NCI-H460 (cell line): ENCODE results near the gene MORC2. TPM values are rescaled to one million over a fixed set of nuclear protein-coding genes. Genes with fewer than 3 reads are reported as not detected.

ENCODE experiments used
- DNase-seq: peaks from one replicate; pipeline ENCODE4 v3.0.0-alpha.2; 2016; ENCODE audit warnings: low read depth; ENCODE audit errors: extremely low read depth
- total RNA-seq: library from RNA; depleted of rRNA; stranded (reverse); fragments of >200 nt; shearing (Covaris generic); gene quantifications from 2 replicates; pipeline ENCODE4 v1.2.3, GENCODE V29; 2014

MORC2 gene
- total RNA-seq, 1 experiment from 2014 or later: 19.9 TPM

DNA sequence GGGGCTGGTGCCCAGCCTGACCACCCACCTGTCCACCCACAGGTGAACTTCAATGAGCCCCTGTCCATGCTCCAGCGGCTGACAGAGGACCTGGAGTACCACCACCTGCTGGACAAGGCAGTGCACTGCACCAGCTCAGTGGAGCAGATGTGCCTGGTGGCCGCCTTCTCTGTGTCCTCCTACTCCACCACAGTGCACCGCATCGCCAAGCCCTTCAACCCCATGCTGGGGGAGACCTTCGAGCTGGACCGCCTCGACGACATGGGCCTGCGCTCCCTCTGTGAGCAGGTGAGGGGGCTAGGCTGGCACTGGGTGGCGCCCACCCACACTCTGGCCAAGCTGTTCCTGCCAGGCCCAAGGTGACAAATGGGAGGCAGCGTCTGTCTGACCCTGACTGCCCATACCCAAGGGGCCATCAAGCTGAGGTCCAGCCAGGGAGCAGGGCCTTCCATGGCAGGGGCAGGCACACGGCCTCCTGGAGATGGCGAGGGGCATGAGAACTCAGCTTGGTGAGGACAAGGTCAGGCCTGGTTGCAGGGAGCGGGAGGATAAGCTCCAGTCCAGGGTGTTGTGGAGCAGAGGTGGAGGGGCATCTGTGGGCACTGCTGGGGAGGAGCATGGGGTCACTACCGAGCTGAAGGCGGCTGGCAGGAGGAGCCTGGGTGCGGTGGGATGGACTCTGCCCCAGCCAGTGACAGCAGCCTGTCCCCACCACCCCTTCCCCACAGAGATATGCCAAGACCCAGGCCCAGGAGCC lies 77.7 kb downstream of the MORC2 start:
- peak; percentile 1 for DNase-seq

DNA sequence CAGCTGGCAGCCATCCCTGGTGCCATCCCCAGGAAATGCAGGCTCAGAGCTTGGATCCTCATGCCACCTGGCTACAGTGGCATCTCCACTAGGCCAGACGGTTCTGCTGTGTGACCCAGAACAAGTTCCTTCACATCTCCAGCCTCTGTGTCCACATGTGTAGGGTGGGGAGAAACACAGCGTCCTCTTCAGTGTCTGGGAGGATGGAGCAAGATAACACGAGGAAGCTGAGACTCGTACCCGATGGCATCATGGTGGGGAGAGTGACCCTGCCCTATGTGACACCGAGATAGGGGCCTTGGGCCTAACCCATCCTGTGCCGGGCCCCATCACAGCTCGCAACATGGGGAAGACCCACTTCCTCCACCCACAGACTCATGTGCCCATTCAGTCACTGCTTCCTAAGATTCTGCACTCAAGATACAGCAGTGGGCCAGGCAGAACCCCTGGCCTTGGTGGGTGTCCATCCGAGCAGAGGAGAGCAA lies 78.5 kb downstream of the MORC2 start:
- DNase-seq: no peak

DNA sequence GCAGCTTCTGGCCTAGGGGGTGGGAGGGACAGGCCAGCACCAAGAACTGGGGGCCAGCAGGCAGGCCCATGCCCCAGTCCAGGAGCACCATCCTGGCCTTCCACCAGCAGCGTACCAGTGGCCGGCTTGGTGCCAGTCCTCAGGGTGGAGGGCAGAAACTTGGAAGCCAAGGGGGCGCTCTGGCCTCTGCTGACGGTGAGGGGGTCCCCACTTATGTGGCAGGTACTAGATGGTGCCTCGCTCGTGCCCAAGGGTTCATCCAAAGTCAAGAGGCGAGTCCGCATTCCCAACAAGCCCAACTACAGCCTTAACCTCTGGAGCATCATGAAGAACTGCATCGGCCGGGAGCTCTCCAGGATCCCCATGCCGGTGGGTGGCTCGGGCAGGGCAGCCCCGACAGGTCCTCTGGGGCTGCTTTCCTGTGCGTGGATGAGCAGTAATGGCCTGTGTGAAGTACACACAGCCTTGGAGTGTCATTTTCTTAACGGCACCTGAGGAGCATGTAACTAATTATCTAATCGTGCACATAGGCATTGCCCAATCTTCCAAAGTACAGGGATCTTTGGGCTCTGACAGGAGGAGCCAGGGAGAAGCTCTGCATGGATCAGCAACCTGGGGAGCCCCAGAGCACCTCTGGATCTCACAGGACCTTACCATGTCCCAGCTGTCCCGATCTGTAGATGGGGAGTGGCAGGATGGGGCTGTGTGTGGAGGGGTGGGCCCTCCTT lies 79.1 kb downstream of the MORC2 start:
- no peak for DNase-seq

DNA sequence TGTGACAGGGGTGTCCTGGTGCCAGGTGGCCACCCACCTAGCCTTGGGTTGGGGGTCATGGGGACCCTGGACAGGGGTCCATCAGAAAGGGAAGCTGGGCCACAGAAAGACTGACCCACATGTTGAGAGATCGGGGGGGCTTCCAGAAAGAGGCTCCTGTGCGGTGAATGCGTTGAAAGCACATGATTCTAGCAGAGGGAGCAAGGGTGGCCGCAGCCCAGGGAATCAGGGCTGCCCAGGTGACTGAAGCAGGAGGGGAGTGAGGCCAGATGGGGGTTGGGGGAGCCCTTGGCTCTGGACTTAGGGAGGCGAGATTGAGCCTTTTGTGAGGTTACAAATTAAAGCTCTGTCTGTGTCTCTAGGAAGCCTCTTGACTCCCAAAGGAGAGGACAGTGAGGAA lies 80.7 kb downstream of the MORC2 start:
- no peak for DNase-seq

DNA sequence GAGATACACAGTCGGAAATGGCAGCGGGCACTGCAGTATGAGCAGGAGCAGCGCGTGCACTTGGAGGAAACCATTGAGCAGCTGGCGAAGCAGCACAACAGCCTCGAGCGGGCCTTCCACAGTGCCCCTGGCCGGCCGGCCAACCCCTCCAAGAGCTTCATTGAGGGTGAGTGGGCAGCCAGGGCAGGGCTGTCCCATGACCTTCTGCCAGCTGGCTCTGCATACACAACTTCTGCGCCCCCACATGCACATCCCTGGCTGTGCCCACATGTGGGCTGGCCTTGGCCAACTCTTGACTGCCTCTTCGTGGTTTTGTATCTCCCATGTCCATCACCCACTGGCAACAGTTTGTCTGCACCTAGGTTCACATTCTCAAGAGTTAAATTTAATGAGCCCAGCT lies 81.1 kb downstream of the MORC2 start:
- no peak for DNase-seq

DNA sequence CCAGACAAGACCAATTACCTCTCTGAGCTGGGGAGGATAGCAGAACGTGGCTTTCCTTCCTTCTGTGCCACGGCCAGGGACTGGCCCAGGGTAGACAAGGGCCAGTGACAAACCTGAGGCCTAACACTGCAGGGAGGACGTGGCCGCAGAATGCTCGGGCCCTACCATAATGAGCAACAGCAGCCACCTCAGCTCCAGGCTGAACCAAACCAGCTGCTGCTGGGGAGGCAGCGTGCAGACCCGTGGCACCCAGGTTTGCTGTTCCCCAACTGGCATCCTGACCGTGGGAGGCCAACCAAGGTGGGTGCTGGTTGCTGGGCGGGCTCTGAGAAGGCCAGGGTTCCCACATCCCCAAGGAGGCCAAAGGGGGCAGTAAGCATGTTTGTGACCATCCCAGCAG lies 83.0 kb downstream of the MORC2 start:
- no peak for DNase-seq

DNA sequence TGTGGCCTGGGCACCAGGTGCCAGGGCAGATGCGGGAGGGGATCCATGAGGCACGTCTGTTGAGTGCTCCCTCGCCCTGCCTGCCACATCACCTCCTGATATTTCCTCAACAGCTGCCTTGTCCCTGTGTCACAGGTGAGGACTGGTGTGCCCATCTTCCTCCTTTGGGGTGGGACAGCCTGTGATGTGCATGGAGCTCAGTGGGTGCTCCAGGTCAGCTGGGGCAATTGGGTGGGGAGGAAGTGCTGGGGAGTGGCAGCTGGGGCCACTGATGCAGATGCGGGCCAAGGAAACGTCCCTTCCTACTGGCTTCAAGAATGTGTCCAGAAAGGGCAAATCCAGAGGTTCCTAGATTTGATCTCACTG lies 83.6 kb downstream of the MORC2 start:
- DNase-seq: no peak

DNA sequence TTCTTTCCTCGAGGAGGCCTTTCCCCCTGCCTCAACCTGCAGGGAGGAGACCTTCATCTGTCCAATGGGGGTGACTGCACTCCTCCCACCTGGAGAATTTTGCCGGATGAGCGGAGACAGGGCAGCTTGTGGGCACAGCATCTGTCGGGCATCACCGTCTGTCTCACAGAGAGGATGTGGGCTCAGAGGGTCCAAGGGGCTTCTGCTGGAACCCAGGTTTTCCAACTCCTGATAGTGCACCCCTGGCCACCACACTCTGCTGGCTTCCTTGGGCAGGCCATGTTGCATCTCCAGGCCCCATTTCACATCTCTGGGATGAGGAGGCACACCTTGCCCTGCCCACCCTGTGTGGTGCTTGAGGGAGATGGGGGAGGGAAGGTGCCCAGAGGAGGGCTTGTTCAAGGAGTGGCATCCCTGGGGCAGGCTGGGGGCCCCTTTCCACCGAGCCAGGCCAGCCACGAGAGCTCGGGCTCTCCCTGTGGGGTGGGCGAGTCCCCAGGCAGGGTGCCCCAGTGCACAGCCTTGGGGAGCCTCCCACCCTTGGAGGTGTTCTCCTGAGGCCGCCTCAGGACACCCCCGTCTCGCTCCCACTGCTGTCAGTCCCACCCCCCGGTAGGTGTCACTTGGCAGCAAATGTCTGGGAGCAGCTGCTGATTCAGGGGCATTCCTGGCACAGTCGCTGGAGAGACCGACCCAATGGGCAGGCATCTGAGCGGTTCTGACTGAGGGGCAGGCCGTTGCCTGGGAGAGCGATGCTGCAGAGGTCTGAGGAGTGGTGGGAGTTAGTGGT lies 84.2 kb downstream of the MORC2 start:
- no peak for DNase-seq

DNA sequence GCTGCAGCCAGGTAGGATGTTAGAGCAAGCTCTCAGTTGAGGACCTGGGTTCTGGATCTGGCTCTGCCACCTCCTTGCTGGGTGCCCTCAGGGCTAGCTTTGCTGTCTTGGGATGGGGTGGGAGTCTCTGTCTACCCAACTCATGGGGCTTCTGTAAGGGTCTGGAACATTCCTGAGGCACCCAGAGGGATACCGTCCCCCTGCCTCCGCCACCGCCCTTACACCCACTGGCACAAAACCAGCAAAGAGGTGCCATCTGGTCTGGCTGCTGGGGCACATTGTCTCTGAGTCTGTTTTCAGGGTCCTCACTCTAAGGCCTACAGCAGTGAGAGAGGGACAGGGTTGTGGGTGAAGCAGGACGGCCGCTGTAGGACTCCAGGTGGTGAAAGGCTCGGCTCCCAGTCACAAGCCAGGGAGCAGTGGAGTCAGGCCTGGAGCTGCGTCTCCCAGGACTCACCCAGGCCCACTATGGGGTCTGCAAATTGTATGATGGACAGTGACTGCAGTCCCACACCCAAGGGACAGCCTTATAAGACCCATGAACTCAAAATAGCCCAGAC lies 84.9 kb downstream of the MORC2 start:
- no peak for DNase-seq

DNA sequence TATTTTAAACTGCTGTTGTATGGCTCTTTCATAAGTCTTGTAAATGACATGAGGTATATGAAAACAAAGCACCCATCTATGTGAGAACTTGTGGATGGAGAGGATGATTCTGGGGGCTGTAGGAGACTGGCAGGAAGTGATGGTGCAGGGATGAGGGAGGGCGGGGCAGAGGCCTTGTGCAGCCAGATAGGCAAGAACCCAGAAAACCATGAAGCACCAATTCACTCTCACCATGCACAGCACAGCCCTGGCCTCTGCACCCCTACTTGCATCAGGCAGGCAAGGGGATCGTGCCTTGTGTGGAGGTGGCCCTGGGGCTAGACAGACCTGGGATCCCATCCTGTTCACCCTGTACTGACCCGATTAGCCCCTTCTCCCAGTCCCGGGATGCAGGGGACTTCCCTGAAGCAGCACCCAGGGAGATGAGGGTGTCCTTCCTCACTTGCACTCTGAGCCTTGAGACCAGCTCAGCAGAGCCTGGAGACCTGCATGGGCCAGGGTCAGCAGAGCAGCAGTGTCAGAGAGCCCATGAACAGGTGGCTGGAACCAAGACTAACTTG lies 85.5 kb downstream of the MORC2 start:
- DNase-seq: no peak

DNA sequence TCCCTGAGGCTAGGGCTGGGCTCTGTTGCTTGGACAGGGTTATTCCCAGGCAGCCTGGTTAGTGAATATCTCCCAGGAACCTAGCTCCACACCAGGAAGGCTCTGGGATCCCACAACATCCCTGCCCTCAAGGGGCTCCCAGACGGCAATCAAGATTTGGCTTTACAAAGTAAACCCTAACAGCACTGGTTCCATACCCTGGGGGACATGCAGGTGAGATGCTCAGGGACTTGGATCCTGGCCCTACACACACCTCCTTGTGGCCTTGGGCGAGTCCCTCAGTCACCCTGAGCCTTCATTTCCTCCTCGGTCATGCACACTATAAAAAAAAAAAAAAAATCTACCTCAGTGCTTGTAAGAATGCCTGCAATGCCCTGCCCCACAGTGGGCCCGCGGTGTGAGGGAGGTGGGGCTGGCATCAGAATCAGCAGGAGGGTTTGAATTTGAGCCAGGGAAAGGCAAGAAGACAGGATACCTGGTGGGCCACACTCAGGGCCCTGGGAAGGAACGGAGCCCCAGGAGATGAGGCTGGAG lies 86.3 kb downstream of the MORC2 start:
- DNase-seq: no peak

DNA sequence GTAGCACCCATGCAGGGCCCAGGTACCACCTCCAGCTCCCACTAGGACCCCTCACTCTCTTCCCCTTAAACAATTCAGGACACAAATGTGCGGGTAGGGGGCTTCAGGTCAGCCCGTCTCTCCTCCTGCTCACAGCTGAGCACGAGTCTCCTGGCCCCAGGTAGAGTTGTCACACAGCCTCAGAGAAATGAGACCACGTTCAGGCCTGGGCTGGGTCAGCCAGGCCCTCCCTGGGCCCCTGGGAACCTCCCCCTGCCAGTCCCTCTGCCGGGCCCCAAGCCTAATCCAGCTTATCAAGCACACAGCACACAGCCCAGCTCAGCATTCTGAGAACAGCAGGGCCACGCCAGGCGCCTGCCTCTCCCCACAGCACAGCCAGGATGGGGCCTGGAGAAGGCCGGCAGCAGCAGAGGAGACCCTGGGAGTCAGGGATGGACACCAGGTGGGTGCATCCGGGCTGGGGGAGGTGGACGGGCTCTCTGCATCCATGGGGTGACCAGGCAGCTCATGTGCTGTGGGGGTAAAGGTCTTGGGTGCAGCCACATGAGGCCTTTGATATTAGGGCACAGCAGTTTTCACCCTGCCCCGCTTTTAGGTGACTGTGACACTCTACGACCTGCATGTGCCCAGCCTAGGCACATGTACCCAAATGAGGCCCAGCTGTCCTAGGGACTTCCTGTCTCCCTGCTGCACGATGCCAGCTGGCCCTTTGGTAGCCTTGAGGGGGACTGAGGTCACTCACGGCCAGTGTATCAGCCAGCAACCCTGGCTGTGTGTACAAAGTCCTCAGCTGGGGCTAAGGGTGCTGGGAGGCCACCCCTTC lies 87.0 kb downstream of the MORC2 start:
- no peak for DNase-seq

DNA sequence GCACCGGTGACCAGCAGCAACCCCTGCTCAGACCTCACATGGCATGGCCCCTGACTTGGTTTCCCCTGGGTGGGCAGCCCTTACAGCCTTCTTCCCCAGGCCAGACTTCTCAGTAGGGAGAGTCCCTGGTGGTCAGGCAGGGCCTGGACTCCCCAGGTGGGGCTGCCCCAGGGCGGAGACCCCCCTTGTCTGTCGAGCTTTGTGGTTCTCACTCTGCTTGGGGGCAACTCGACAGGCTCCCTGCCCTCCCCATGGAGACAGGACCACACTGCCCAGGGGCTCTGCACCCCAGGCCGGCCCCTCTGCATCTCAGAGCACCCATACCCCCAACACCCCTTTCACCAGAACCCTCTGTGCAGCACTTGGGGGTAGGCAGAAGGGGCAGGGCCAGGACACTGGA lies 87.7 kb downstream of the MORC2 start:
- no peak for DNase-seq

DNA sequence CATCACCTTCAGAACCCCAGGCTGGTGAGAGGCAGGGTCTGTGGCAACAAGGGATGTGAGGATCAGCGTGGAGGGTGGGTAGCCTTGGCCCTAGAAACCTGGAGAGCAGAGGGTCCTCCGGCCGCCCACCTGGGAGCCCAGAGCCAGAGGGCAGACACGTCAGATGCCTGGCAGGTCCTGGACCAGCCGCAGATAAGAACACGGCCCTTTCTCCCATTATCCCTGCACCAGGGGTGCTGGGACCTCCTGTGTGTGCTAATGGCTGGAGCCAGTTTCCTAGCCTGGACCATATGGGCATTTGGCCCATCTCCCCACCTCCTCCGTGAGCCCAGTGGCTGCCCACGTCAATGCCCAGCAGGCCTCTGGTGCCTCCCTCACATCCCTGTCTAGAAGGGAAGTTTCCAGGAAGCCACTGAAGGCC lies 88.4 kb downstream of the MORC2 start:
- no peak for DNase-seq

DNA sequence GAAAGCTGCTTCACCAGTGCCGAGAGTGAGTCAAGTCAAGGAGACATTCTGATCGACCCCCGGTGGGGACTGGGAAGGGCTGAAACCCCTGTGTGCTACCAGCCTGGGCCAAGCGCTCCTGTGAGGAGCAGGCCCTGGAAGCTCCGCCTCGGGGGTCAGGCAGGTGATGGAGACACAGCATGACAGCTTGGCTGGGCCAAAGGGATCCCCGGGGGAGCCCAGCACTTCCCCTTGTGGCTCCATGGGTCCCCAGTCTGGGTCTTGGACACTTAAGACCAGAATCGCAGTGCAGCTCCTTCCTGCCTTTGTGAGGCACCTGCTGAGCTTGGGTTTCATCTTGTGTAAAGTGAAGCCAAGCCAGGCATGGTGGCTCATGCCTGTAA lies 89.2 kb downstream of the MORC2 start:
- DNase-seq: no peak

DNA sequence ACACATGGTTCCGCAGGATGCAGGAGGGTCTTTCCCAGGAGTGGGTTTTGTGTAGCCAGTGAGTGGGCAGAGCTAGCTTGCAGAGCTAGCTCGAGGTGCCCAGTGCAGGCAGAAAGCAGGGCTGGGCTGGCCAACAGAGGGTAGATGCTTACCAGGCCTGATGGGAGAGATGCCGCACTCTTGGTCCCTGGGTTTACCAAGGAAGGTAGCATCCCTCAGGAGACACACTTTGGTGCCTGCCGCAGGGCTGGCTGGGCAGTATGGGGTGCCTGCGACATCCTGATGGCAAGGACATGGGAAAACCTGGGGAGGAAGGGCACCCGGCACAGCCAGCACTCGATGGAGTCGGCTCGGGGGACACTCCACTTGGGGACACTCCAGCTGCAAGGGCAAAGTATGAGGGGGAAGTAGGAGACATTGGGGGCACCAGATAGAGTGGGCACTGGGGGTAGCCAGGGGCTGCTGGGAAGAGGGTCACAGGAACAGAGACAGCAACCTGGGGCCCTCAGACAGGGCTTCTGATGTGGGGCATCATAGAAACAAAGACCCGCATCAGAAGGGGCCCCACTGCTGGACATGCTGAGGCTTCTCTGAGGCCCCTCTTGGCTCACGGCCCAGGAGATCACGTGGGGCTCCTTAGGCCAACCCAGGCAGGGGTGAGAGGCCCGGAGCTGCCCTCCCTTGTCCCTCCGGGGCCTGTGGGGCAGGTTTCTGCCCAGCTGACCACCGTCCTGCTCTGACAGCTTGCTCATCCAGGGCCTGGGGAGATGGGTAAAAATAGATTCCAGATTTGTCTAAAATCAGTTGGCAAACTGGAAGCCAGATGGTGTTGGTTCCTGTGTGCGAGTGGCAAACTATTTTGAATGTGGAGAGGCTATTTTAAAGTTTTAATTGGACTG lies 89.8 kb downstream of the MORC2 start:
- DNase-seq: no peak

DNA sequence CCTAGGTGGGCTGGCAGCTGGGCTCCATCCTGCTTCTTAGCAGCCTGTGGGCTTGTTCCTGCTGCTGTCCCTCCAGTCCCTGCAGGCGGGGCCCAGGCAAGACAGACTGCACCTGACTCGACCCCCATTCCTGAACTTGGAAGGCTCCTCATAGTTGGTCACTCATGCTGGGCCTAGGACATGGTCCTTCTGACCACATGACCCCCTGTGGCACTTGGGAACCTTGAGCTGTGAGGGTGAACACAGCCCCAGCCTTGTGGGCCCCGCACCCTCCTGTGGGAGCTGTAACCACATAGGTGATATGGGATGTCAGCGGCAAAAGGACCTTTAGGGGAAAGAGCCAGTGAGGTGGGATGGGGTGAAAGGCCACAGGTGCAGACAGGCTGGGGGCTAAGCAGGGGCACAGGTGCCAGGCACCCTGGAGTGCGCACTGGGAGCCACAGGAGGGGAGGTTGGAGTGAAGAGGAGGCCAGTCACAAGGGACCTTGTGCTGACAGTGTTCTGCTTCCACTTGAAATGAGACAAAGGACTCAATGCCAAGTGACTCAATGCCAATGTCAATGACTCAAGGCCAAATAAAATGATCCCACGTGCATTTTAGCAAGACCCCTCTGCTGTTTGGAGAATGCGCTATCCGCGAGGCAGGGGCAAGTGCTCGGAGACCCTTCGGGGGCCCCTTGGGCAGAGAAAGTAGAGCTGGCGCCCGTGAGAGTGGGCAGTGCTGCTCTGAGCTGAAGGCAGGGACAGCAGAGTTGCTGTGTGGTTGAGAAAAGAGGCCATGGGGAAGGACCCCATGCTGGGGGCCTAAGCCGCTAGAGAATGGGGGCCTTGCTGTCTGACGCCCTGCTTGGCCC lies 90.7 kb downstream of the MORC2 start:
- no peak for DNase-seq
